ENCODE results near the gene SLC8A2. TPM values are rescaled to one million over a fixed set of nuclear protein-coding genes. Genes with fewer than 3 reads are reported as not detected.
A peak's percentile ranks its signal among the peaks of the same experiment; 100 is the strongest.

The SLC8A2 gene
- polyA plus RNA-seq, 4 donors = 0.06 to 0.25 (median 0.20) TPM; not detected in 1

DNA sequence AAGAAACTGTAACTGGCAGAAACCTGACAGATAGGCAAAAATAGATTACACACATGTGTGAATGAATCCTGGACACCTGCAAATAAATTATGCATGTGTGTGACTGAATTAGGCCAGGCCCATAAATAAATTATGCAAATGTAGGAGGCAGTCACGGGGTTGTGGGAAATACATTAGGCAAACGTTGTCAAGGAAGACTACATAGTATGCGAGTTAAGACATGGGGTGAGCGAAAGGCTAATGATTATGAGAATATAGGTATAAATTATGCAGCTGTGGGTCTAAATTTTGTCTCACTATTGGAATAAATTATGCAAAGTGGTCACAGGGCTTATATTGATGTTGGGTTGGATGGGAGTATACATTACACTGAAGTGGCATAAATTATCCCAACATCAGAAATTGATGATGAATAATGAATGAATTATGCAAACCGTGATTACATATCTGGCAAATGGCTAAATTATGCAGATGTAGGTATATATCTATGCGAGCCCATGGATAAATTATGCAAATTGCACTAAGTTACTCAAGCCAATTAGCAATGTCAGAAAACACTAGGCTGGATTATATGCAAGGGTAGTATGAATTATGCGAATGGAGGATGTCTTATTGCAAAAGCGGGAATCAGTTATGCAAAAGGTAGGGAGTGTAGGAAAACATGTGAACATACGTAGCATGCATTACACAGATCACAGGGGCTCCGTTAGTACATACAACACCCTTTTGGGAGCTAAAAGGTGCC, 6.8 kb downstream of the SLC8A2 start:
- no peak for DNase-seq (ENCODE audit: low read depth in 4 of 4, low spot score in 3 of 4)

- DNase-seq (ENCODE audit: low read depth in 4 of 4, low spot score in 3 of 4) = no peak
Observed at GRCh38 chr19:47461876-47462275, 9.8 kb downstream of the SLC8A2 start.

- no peak for DNase-seq (ENCODE audit: low read depth in 4 of 4, low spot score in 3 of 4)
Observed at GRCh38 chr19:47459477-47459876, 12.2 kb downstream of the SLC8A2 start.

GRCh38 chr19:47458672-47459071, 13.0 kb downstream of the SLC8A2 start:
- DNase-seq (ENCODE audit: low read depth in 4 of 4, low spot score in 3 of 4) = no peak

GRCh38 chr19:47456721-47457474, 14.8 kb downstream of the SLC8A2 start:
- DNase-seq (ENCODE audit: low read depth in 4 of 4, low spot score in 3 of 4) = no peak

DNA sequence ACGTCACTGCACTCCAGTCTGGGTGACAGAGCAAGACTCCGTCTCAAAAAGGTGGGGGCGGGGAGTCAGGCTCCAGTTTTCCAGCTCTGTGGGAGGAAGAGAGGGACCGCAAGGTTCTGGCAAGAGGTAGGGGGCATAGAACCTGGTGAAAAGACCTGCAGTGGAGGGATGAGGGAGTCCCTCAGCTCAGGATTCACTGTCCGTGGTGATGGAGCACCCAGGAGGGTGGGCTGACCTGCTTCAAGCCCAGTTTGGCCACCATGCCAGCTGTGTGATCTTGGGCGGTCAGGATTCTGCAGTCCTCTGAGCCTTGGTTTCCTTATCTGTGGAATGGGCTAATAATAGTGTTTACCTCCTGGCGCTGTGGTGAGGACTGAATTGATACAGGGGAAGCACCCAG, 21.2 kb downstream of the SLC8A2 start:
- DNase-seq (ENCODE audit: low read depth in 4 of 4, low spot score in 3 of 4) = no peak

GRCh38 chr19:47448360-47448727, 23.3 kb downstream of the SLC8A2 start:
- DNase-seq (ENCODE audit: low read depth in 4 of 4, low spot score in 3 of 4) = no peak

- no peak for DNase-seq (ENCODE audit: low read depth in 4 of 4, low spot score in 3 of 4)
Observed at GRCh38 chr19:47447470-47448359, 24.0 kb downstream of the SLC8A2 start.

DNA sequence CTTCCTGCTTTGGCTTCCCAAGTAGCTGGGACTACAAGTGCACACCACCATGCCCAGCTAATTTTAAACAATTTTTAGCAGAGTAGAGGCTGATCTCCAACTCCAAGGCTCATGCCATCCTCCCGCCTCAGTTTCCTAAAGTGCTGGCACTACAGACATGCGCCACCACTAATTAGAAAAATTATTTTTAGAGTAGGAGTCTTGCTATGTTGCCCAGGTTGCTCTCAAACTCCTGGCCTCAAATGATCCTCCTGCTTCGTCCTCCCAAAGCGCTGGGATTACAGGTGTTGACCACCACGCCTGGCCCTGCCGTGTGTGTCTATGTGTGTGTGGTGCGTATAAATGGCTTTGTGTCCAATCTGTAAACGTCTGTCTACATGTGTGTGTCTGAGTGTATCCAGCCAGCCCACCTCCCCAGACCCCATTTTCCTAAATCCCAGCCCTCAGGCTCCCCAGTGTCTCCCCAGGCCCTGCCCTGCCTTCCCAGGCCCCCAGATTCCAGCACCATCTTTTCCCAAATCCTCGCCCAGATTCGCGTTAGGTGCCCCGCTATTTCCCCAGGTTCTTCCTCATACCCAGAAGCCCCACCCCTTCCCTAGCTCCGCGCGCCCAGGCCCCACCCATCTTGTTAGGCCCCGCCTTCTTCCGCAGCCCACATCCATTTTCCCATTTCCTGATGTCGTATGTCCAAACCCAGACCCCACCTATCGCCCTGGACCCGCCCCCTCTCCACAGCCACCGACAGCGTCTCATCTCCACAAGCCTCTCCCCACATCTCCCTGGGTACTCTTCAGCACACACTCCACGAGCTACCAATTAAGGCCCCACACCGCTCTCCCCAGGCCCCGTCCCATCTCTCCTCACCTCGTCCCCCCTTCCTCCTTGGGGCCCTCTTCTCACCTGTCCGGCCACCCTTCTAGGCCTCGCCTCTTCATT, 24.9 kb downstream of the SLC8A2 start:
- no peak for DNase-seq (ENCODE audit: low read depth in 4 of 4, low spot score in 3 of 4)

DNA sequence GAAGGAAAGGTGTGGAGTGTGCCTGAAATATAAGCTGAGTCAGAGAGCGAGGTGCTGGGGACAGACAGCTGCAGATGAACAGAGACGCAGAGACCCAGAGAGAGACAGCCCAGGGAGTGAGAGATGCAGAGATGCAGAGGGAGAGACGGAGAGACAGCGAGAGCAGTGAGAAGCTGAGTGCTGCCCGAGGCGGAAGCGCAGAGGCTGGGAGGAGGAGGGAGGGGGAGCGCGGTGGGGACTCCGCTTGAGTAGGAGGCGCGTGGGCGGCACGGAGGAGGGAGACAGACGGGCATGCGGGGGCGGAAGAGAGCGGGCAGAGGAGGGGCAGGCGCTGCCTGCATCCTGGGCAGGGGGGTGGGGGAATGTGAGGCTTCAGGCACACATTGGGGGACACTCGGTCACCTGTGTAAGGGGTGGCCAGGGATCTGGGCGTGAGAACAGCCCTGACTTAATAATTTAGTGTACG, 25.7 kb downstream of the SLC8A2 start:
- DNase-seq (ENCODE audit: low read depth in 4 of 4, low spot score in 3 of 4) = peak in 1 of 4 donors; percentile 36

DNA sequence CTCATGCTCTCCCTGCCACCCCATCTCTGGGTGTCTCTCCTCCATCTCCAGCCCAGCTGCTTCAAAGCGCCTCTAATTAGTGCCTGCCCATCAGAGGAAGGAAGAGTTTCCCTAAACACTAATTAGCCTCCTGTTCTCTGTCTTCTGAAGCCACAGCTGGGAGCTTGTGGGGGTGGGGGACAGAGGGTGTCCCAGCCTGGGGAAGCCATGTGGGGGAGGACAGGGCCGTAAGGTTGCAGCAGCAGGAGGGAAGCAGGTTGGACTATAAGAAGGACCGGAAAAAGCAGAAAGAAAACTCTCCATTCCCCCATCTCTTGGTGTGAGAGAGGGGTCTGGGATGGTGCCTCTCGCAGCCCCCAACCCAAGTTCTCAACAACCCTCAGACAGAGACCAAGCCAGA, 26.2 kb downstream of the SLC8A2 start:
- no peak for DNase-seq (ENCODE audit: low read depth in 4 of 4, low spot score in 3 of 4)

DNA sequence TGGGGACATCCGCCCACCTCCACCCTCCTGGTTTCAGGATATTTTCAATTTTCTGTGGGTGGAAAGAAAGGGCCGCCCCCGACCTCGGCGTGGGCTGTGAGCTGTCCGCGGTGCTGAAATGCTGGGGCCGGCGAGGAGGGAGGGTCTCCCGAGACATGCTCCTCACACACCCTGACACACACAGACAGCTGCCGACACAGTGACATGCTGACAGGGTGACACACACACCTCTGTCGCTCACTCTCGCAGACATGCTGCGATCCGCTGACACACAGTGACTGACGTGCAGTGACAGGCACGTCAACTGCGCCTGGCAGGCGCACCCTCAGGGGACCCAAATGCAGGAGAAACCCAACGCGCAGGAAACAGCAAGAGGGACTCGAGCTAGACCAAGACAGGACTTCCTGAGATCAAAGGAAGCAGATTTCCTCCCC, 27.3 kb downstream of the SLC8A2 start:
- no peak for DNase-seq (ENCODE audit: low read depth in 4 of 4, low spot score in 3 of 4)

DNA sequence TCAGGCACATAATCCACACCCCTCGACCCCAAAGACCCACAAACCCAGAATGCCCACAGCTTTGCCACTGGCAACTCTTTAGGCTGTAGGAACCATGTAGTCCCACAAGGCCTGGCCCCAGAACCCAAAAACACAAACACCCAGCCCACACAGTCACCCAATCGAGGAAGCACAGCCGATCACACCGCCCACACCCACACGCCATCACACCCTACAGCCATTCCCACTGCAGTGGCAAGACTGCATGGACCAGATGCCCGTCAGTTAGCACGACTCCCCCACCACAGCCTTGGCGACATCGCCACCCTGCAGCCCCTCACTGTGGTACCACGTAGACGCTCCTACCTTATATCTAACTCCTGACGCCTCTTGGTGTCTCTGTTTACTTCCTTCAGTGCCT, 28.4 kb downstream of the SLC8A2 start:
- DNase-seq (ENCODE audit: low read depth in 4 of 4, low spot score in 3 of 4) = no peak

- DNase-seq (ENCODE audit: low read depth in 4 of 4, low spot score in 3 of 4) = no peak
Observed at GRCh38 chr19:47438793-47439220, 32.9 kb downstream of the SLC8A2 start.

DNA sequence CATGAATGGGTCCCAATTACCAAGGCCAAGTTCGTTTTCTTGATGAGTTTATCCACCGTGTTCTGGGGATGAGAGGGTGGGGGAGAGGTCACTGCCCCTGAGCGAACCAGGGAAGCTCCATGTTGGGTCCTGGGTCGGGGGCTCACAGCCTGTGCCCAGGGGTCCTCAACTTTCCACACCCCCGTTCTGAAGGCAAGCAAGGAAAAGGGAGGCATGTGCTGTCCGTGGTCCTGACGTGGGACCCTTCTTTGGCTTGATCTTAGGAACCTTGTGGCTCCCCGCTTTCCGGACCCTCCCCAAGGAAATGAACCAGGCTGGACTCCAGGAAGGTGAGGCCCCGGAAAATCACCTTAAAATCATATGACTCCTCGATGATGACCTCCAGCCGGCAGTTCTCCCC, 34.2 kb downstream of the SLC8A2 start:
- DNase-seq (ENCODE audit: low read depth in 4 of 4, low spot score in 3 of 4) = no peak

- no peak for DNase-seq (ENCODE audit: low read depth in 4 of 4, low spot score in 3 of 4)
Observed at GRCh38 chr19:47436712-47437401, 34.8 kb downstream of the SLC8A2 start.

DNA sequence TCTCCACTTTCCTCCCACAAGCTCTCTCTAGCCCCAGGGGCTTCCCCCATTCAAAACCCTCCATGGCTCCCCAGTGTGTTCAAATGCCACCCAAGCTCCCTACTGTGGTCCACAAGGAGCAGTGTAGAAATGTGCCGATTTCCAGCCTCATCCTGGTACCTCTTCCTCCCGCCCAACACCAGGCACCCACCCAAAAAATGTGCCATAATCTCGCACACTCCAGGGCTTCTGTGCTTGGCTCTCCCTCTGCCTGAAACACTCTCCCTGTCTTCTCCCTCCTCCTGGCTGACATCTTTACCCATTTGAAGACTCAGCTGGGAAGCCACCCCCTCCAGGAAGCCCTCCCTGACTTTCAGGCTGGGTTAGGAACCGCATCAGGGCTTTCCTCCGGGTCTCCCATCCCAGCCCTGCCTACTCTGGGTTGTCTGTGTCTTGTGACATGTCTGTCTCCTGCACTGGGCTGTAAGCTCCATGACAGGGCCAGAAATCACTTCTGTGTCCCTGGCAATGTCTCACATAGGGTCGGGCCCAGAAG, 35.7 kb downstream of the SLC8A2 start:
- DNase-seq (ENCODE audit: low read depth in 4 of 4, low spot score in 3 of 4) = no peak

GRCh38 chr19:47435196-47435595, 36.5 kb downstream of the SLC8A2 start:
- DNase-seq (ENCODE audit: low read depth in 4 of 4, low spot score in 3 of 4) = no peak

GRCh38 chr19:47434088-47434487, 37.6 kb downstream of the SLC8A2 start:
- DNase-seq (ENCODE audit: low read depth in 4 of 4, low spot score in 3 of 4) = no peak

Measured in right renal pelvis (tissue), 4 donors.